Hair follicular keratinocyte (primary cell): ENCODE results near the gene ABHD6. TPM values are rescaled to one million over a fixed set of nuclear protein-coding genes. Genes with fewer than 3 reads are reported as not detected.

Experiments
- total RNA-seq: library from RNA; depleted of rRNA; stranded (reverse); fragments of >200 nt; gene quantifications from 2 replicates; pipeline ENCODE4 v1.2.3, GENCODE V29; 2015

The ABHD6 gene, protein sequence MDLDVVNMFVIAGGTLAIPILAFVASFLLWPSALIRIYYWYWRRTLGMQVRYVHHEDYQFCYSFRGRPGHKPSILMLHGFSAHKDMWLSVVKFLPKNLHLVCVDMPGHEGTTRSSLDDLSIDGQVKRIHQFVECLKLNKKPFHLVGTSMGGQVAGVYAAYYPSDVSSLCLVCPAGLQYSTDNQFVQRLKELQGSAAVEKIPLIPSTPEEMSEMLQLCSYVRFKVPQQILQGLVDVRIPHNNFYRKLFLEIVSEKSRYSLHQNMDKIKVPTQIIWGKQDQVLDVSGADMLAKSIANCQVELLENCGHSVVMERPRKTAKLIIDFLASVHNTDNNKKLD
- total RNA-seq: 4.6 and 4.9 TPM in 2 replicates

DNA sequence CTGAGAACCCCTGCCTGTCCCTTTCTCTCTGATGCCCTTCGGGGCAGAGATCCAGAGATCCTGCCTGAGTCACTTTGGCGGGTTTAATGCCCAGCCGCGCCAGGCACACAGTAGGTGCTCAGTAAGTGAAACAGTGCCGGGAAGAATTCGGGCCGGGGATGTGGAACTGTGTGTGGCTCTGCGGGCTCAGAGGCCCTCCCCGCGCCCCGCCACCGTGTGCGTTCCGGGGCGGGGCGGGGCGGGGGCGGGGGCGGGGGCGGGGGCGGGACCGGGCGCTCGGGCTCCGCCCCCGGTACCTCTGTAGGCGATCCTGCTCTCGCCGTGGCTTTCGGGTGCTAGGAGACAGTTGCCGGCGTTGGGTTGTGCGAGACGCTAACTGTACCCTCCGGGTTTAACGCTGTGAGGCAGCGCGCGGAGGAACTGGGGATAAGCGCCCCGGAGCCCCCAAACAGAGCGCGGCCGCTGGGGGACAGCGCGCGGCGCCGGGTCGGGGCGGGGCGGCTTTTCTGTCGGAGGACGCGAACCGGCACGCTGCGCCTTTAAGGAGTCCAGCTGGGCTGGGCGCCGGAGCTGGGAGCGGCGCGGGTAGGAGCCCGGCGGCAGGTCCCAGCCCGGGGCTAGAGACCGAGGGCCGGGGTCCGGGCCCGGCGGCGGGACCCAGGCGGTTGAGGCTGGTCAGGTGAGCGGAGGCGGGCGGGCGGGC, at the start of gene ABHD6:
Gene ABHD6, plus strand, starts transcription at position 555 of the 703 bp plus-strand sequence. CDS start 18,795 bp downstream, outside the sequence.

DNA sequence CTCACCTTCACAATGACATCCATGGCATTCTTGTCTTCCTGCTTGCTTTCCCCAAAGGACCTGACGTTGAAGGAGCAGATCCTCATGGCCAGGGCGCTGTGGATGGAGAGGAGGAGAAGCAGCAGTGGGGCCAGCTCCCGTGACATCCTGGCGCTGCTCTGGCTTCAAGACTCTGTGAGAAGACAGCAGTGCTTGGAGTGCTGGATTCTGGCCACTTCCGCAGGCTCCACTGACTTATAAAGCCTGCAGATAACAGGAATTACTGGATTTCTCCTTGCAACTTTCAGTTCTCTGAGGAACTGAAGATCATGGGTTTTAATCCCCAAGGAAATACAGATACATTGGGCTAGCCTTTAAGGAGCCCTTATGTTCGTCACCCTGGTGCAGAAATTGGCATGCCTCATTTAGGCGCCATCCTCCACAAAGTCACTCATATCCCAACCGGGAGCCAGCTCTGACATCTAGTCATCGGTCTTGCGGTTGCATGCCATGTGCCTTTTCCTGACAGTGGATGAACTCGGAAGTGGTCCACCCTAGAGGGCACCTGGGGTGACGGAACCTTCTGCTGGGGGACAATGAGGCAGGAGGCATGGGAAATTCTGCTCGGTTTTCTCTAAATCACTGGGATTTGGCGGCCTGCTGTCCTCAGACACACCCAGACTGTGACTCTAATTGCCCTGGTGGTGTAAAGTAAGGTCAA, 26.7 kb upstream of the ABHD6 start, which contains the start of gene DNASE1L3:
Gene DNASE1L3, minus strand, starts transcription at position 212 of the 700 bp plus-strand sequence. Its CDS starts 66 bp downstream, at position 146.

DNA sequence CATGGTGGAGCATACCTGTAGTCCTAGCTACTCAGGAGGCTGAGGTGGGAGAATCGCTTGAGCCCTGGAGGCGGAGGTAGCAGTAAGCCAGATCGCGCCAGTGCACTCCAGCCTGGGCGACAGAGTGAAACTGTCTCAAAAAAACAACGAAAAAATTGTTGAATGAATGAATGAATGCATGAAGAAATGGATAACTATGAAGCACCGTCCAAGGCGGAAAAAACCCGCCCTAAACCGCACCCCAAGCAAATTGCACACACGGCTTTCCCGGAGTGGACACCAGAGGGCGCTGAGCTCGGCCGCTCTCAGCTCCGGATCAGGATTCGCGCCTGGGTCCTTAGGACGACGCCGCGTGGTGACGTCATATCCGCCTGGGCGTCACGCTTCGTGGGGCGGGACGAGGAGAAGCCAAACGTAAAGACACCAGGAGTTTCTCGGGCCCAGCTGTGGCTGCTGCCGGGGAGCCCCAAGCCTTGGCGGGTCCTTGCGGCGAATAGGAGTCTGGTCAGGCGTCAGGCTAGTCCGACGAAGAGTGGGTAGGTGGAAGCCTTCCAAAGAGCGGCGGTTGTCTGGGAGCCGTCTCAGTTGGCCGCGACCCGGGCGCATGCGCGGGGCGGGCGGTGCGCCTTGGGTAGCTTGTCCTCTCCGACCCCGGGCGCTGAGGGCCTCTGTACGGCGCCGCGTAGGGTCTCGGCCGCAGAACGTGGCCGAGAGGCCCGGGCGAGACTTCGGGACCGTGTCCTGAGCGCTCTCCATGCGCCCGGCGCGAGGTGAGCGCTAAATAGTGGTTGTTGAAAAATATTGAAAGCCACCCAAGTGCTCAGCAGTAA, 68.5 kb downstream of the ABHD6 start, which contains the start of the genes HTD2 and RPP14:
Gene HTD2, plus strand, starts transcription at position 639 of the 830 bp plus-strand sequence. CDS start 11,094 bp downstream, outside the sequence.
Gene RPP14, plus strand, starts transcription at position 364 of the 830 bp plus-strand sequence. CDS start 4,085 bp downstream, outside the sequence.

DNA sequence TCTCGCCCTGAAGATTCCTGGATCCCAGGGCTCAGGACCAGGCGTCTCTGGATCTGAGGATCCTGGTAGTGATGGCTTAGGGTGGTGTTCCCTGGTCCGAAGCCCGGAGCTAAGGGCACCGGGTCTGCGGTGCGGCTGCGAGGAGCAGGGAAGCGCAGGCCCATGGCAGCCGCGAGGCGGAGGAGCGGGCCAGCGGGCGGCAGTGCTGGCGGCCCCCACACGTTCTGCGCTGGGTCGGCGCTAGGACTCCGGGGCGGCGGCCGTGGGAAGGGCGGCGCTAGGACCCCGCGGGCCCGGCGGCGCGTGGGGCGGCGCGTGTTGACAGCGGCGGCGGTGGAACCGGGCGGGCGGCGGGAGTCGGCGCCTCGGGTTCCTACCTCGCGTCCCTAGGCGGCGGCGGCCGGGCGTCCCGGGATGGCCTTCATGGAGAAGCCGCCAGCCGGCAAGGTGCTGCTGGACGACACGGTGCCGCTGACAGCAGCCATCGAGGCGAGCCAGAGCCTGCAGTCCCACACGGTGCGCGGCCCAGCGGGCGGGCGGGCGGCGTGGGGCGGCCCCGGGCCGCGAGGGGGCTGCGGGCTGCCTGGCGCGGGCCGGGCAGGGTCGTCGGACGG, 95.1 kb downstream of the ABHD6 start, which contains the start of gene PXK:
Gene PXK, plus strand, starts transcription at position 318 of the 614 bp plus-strand sequence. Its CDS starts 97 bp downstream, at position 415.

Other genes starting within 250 kb of the ABHD6 start
- 397 and 620 TPM in 2 replicates for gene FLNB, start 229.4 kb upstream of the ABHD6 start, total RNA-seq
- not detected in 2 replicates for gene DNASE1L3, start 26.8 kb upstream of the ABHD6 start, total RNA-seq
- 9.0 and 12.5 TPM in 2 replicates for gene RPP14, start 68.5 kb downstream of the ABHD6 start, total RNA-seq
- gene HTD2, start 68.7 kb downstream of the ABHD6 start, total RNA-seq: 3.2 and 11.3 TPM in 2 replicates
- gene PXK, start 95.1 kb downstream of the ABHD6 start, total RNA-seq: 13.6 and 22.3 TPM in 2 replicates
- gene PDHB, start 196.0 kb downstream of the ABHD6 start, total RNA-seq: 84.7 and 92.6 TPM in 2 replicates